Measurements from ENCODE around the gene CCL17. TPM values are rescaled to one million over a fixed set of nuclear protein-coding genes. Genes with fewer than 3 reads are reported as not detected.

The CCL17 gene
- total and polyA plus RNA-seq, 8 donors, result 0.43 to 6.4 (median 1.1) TPM; not detected in 5

GRCh38 chr16:57358086-57358420 lies 46.5 kb upstream of the CCL17 start:
- intact Hi-C loops (cut with DNase I), result no loop called here
- Histone ChIP-seq H3K4me3 (no peak overlapping the region), H3K4me1 (peaks cover 0 to 13% of the 10 kb centered on the region in 2 donors), H3K27me3 (no peaks in the 10 kb centered on the region), H3K27ac (no peak overlapping the region), H3K9me3 (no peaks in the 10 kb centered on the region), H3K36me3 (no peaks in the 10 kb centered on the region)
- no peak for ATAC-seq
- DNase-seq, result no peak
- no peak for TF ChIP-seq CTCF (IDR thresholded peaks at IDR 0.05)

- Histone ChIP-seq H3K9me3 (no peaks in the 10 kb centered on the region), H3K27me3 (no peaks in the 10 kb centered on the region), H3K27ac (no peak within 1 kb of the TSS), H3K4me3 (no peak within 1 kb of the TSS), H3K36me3 (no peaks in the 10 kb centered on the region), H3K4me1 (peaks cover 0 to 13% of the 10 kb centered on the region in 2 donors)
- ATAC-seq (peak; percentile 53), DNase-seq (no peak)
- intact Hi-C loops (cut with DNase I), result no loop called here
- no peak for TF ChIP-seq CTCF (IDR thresholded peaks at IDR 0.05)
Measured at GRCh38 chr16:57358527-57359095, 46.0 kb upstream of the CCL17 start, which contains the start of gene CCL22. CCL22 (plus strand) TSS chr16:57358783; CDS start chr16:57358817, 34 bp downstream.

GRCh38 chr16:57360321-57360935 lies 44.1 kb upstream of the CCL17 start:
- no peak overlapping the region for H3K4me3 ChIP-seq
- no peak overlapping the region for H3K27ac ChIP-seq
- no peak for ATAC-seq
- DNase-seq, result no peak
- H3K9me3 ChIP-seq, result no peaks in the 10 kb centered on the region
- intact Hi-C loops (cut with DNase I), result no loop called here
- no peaks in the 10 kb centered on the region for H3K27me3 ChIP-seq
- H3K36me3 ChIP-seq, result no peaks in the 10 kb centered on the region
- TF ChIP-seq CTCF (IDR thresholded peaks at IDR 0.05), result no peak
- peaks cover 0 to 13% of the 10 kb centered on the region in 2 donors for H3K4me1 ChIP-seq

GRCh38 chr16:57361404-57361803 lies 43.2 kb upstream of the CCL17 start:
- Histone ChIP-seq H3K4me1 (peaks cover 0 to 17% of the 10 kb centered on the region in 2 donors), H3K27ac (no peak overlapping the region), H3K4me3 (no peak overlapping the region), H3K27me3 (no peaks in the 10 kb centered on the region), H3K36me3 (no peaks in the 10 kb centered on the region), H3K9me3 (no peaks in the 10 kb centered on the region)
- TF ChIP-seq CTCF (IDR thresholded peaks at IDR 0.05), result no peak
- intact Hi-C loops (cut with DNase I), result no loop called here
- ATAC-seq (peak; percentile 60), DNase-seq (peak in 1 of 4 donors; percentile 35)

GRCh38 chr16:57364143-57364542 lies 40.4 kb upstream of the CCL17 start:
- Histone ChIP-seq H3K4me3 (no peak overlapping the region), H3K27ac (no peak overlapping the region), H3K9me3 (no peaks in the 10 kb centered on the region), H3K36me3 (no peaks in the 10 kb centered on the region), H3K27me3 (no peaks in the 10 kb centered on the region), H3K4me1 (peaks cover 0 to 6% of the 10 kb centered on the region in 2 donors)
- intact Hi-C loops (cut with DNase I), result no loop called here
- no peak for ATAC-seq
- no peak for TF ChIP-seq CTCF (IDR thresholded peaks at IDR 0.05)
- no peak for DNase-seq

Data from left lung (tissue), 10 donors.